Stimulated activated naive CD4-positive, alpha-beta T cell treated with Interleukin-2 at 50 U/mL for 16 hours (primary cell): ENCODE measurements around the gene SKA3.
"Not testable (repeated sequence)": the region's sequence is repeated elsewhere in the genome, so short reads cannot be mapped to it uniquely, and the experiment has no call there.

ENCODE experiments used
- DNase-seq: peaks from one replicate; lab custom pipeline; 2025; lab: John Stamatoyannopoulos, UW

Gene SKA3

DNA sequence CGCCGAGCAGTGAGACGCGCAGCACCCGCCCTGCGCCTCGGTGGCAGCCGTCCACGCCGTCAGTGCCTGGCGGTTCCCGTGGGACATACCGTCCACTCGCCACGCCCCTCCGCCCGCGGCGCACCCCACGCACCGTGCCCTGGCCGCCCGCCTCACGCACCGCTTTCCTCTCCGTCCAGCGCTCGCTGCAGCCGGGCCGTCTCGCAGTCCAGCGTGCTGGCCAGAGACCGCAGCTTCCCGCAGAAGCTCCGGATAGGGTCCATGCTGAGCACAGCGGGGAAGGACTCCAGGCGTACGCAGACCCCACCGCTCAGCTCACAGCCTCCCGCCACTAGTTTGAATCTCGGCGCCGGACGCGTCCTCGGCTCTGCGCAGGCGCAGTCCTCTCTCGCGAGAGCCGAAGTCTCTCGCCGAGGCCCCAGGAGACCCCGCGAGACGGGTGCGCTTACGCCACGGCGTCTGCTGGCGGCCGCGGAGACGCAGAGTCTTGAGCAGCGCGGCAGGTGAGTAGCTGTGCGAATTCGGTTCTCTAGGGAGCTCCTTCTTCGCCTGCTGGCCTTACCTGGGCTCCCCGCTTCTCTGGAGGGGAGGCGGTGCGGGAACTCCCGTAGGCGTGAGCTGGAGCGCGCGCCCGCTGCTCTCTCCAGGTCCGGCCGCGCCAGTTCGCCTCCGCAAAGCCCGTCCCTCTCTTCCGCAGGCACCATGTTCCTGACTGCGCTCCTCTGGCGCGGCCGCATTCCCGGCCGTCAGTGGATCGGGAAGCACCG is at the start of gene SKA3, which contains the start of gene MRPL57:
SKA3 (minus strand) TSS at position 338 of the 767 bp plus-strand sequence; CDS start at position 263, 75 bp downstream.
MRPL57 (plus strand) TSS at position 444 of the 767 bp plus-strand sequence; CDS start at position 703, 259 bp downstream.
- peak; percentile 90 for DNase-seq

DNA sequence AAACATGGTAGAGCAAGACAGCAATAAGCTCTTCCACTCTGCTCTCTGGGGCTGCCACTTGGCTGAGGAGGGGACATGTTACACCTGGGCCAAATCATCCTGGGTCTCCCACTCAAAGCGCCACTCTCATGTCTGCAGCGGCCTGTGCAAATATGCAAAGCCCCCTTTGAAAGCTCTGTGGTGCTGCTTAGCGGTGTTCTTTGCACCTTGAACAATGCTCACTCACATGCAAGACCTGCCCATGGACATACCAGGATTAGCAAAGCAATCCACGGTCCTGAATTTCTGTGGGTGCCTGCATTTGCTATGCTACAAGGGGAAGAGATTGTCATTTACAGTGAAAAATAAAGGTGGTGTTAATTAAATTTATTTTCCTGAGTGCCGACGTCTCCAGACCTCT is 48.7 kb upstream of the SKA3 start:
- no peak for DNase-seq

DNA sequence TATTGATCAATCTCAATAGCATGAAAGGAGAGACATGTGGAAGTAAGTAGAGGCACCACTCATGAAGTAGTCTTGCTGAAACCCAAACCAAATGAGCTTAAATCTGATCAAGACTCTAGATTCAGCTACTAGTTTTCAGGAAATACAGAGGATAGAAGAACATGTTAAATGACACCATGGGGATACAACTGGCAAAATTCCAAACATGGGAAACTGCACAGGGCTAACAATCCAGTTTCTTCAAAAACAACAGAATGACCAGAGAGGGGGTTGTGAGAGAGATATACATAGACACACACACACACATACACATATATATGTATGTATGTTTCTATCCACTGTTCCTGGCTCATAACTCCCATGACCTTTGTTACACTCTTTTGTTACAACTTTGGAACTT is 44.9 kb upstream of the SKA3 start:
- no peak for DNase-seq

GRCh38 chr13:21219716-21220115 is 43.4 kb upstream of the SKA3 start:
- DNase-seq, result not testable (repeated sequence)

DNA sequence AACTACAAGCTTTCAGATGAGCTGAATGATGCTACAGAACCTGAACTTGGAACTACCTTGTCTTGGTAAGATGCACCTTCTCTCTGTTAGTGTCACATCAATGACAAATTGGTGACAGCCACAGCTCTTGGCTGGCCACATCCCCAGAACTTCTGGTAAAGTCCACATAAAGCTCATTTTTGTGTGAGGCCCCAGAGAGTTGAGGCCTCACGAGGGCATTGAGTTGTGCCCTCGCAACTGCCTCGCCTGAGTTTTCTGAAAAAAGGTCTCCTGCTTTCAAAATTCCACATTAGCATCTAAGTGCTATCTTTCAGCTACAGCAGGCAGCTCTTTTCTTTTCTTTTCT is 42.7 kb upstream of the SKA3 start:
- DNase-seq, result no peak

GRCh38 chr13:21218351-21219035 is 42.1 kb upstream of the SKA3 start:
- DNase-seq, result no peak

- no peak for DNase-seq
Observed at GRCh38 chr13:21216332-21216731, 40.0 kb upstream of the SKA3 start.

DNA sequence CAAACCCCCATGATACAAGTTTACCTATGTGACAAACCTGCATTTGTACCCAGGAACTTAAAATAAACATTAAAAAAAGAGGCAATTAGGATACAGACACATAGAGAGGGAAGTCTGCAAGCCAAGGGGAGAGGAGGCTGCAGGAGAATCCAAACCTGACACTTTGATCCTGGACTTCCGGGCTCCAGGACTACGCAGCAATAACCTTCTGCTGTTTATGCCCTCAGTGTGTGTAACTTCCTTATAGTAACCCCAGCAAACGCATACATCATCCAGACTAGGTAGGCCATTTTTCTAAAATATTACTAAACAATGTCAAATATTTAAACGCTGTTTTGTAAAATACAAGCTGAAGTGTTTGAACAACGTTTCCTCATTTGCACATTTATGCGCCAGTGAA is 39.1 kb upstream of the SKA3 start:
- DNase-seq, result not testable (repeated sequence)

GRCh38 chr13:21212138-21212775 is 35.9 kb upstream of the SKA3 start:
- DNase-seq, result no peak

- no peak for DNase-seq
Observed at GRCh38 chr13:21208652-21209154, 32.4 kb upstream of the SKA3 start.

- DNase-seq, result no peak
Observed at GRCh38 chr13:21202767-21203531, 26.6 kb upstream of the SKA3 start.

DNA sequence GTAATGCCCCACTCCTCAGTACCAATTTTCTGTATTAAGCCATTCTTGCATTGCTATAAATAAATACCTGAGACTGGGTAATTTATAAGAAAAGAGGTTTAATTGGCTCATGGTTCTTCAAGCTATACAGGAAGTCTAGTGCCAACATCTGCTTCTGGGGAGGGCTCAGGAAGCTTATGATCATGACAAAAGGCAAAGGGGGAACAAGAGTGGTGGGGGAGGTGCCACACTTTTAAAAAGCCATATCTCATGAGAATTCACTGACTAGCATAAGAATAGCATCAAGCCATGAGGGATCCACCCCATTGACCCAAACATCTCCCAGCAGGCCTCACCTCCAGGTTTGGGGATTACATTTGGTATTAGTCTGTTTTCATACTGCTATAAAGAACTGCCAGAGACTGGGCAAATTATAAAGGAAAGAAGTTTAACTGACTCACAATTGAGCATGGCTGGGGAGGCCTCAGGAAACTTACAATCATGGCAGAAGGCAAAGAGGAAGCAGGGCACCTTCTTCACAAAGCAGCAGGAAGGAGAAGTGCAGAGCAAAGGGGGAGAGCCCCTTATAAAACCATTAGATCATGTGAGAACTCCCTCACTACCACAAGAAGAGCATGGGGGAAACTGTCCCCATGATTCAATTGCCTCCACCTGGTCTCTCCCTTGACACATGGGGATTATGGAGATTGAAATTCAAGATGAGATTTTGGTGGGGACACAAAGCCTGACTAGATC is 25.3 kb upstream of the SKA3 start:
- not testable (repeated sequence) for DNase-seq

GRCh38 chr13:21198391-21198790 is 22.0 kb upstream of the SKA3 start:
- DNase-seq, result not testable (repeated sequence)

GRCh38 chr13:21197606-21198225 is 21.4 kb upstream of the SKA3 start:
- DNase-seq, result not testable (repeated sequence)

DNA sequence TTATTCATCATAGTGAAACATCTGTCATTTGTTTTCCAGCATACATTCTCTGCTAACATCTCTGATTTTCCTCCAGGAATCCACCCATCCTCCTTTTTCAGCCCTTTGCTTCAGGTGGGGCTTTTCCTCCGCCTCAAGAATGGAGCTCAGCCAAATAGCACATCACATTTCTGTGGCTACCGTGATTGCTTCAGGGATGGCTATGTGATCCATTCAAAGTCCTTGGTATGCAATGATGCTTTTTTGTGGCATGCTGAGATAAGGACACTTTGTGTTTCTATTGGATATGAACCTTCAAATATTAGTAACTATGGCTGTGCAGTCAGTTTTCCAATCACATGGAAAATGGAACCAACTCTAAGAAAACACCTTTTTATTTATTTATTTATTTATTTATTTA is 18.4 kb upstream of the SKA3 start:
- not testable (repeated sequence) for DNase-seq

DNA sequence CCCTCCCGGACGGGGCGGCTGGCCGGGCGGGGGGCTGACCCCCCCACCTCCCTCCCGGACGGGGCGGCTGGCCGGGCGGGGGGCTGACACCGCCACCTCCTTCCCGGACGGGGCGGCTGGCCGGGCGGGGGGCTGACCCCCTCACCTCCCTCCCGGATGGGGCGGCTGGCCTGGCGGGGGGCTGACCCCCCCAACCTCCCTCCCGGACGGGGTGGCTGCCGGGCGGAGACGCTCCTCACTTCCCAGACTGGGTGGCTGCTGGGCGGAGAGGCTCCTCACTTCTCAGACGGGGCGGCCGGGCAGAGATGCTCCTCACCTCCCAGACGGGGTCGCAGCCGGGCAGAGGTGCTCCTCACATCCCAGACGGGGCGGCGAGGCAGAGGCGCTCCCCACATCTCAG is 10.1 kb upstream of the SKA3 start:
- DNase-seq, result not testable (repeated sequence)

DNA sequence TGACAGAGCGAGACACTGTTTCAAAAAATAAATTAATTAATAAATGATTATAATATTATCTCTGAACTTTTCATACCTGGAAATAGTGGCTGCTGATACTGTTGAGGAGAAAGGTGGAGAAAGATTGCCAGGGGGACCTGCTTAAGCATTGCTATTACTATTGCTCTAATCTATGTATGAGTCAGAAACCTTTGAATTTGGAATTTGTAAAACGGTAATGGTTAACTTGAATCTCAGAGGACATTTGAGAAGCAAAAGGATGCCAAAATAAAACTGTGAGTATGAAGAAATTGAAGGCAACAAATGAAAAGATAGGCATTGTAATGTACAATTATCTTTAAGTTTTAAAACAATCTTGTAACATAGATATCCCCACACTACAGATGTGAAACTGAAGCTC is 5.3 kb upstream of the SKA3 start:
- no peak for DNase-seq

GRCh38 chr13:21176982-21177284 is 581 bp upstream of the SKA3 start:
- DNase-seq, result peak; percentile 50

- no peak for DNase-seq
Observed at GRCh38 chr13:21175656-21176214, 617 bp downstream of the SKA3 start.

DNA sequence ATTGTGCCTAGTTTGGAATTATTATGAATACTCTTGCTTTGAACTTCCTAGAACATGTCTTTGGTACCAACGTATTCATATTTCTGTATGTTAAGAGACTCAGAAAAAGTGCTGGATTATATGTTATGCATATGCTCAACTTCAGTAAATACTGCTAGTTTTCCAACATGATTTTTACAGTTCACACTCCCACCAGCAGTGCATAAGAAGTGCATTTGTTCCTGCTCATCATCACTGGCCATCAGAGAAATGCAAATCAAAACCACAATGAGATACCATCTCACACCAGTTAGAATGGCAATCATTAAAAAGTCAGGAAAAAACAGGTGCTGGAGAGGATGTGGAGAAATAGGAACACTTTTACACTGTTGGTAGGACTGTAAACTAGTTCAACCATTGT is 2.6 kb downstream of the SKA3 start:
- not testable (repeated sequence) for DNase-seq

- no peak for DNase-seq
Observed at GRCh38 chr13:21171420-21171819, 4.9 kb downstream of the SKA3 start.
